Vagina (tissue), 2 donors: Measurements from ENCODE around the gene TRPV5.

ENCODE experiments used
- CTCF ChIP-seq, 3 experiments: fragments of 450-650 bp in 2 of 3; fragments of 200-600 bp in 1 of 3; sonication (generic) in 1 of 3; IDR thresholded peaks; one replicate each; pipeline ENCODE4 v1.5.1; 2017 to 2019; ENCODE audit warnings: antibody characterized with exemption in 3 of 3, mild to moderate bottlenecking in 2 of 3, moderate library complexity in 2 of 3
- POLR2A ChIP-seq, 2 donors: fragments of 450-650 bp; IDR thresholded peaks; one replicate each; pipeline ENCODE4 v1.6.1; 2017; ENCODE audit warnings: antibody characterized with exemption in 2 of 2, mild to moderate bottlenecking in 2 of 2, moderate library complexity in 2 of 2

- no peak for TF ChIP-seq POLR2A (IDR thresholded peaks at IDR 0.05)
- no peak for TF ChIP-seq CTCF (IDR thresholded peaks at IDR 0.05)
Measured at GRCh38 chr7:142954680-142955268, 21.2 kb upstream of the TRPV5 start.
